Gastroesophageal sphincter (tissue), 4 donors: ENCODE data around the gene MBOAT1. TPM values are rescaled to one million over a fixed set of nuclear protein-coding genes. Genes with fewer than 3 reads are reported as not detected.

ENCODE experiments used
- ATAC-seq: fragments of 150-250 bp; one replicate; pipeline ENCODE4 v1.9.1; 2016; ENCODE audit warnings: mild to moderate bottlenecking, moderate library complexity
- H3K27ac ChIP-seq, 4 donors: fragments of 200-600 bp; sonication (generic) in 3 of 4; 1 replicate in 3 of 4; 2 replicates in 1 of 4; pipeline ENCODE4 v1.5.1; 2016 to 2019
- H3K27me3 ChIP-seq: fragments of 200-600 bp; sonication (generic); one replicate; pipeline ENCODE4 v1.5.1; 2019
- H3K36me3 ChIP-seq, 2 donors: fragments of 200-600 bp; sonication (generic); one replicate each; pipeline ENCODE4 v1.5.1; 2019; ENCODE audit warnings: control low read depth in 1 of 2
- H3K4me1 ChIP-seq, 3 donors: fragments of 200-600 bp; sonication (generic); 1 replicate in 2 of 3; 2 replicates in 1 of 3; pipeline ENCODE4 v1.5.1; 2016 to 2019; ENCODE audit warnings: control low read depth in 2 of 3
- H3K4me3 ChIP-seq, 2 donors: fragments of 200-600 bp; sonication (generic); one replicate each; pipeline ENCODE4 v1.5.1; 2019; ENCODE audit warnings: mild to moderate bottlenecking in 1 of 2, moderate library complexity in 1 of 2
- H3K9me3 ChIP-seq, 3 donors: fragments of 200-600 bp; sonication (generic); one replicate each; pipeline ENCODE4 v1.5.1; 2017 to 2019; ENCODE audit warnings: control low read depth in 2 of 3
- EP300 ChIP-seq: sonication (generic); formaldehyde crosslinking; IDR thresholded peaks from one replicate; pipeline ENCODE4 v1.6.1; 2017; ENCODE audit warnings: antibody characterized with exemption, mild to moderate bottlenecking
- POLR2A ChIP-seq, 2 donors: fragments of 450-650 bp; IDR thresholded peaks; one replicate each; pipeline ENCODE4 v1.6.1; 2017; ENCODE audit warnings: antibody characterized with exemption in 2 of 2, mild to moderate bottlenecking in 2 of 2, moderate library complexity in 1 of 2
- POLR2AphosphoS5 ChIP-seq: sonication (generic); formaldehyde crosslinking; IDR thresholded peaks from one replicate; pipeline ENCODE4 v1.6.1; 2017; ENCODE audit warnings: antibody characterized with exemption
- WGBS, 2 donors: methylation state at CpG; one replicate each; pipeline ENCODE4 v1.1.5; 2018; ENCODE audit warnings: low coverage in 1 of 2; 5-methylcytosine and 5-hydroxymethylcytosine counted together
- total RNA-seq, 4 donors: library from RNA; depleted of rRNA; stranded (reverse); fragments of >200 nt; gene quantifications; one replicate each; pipeline ENCODE4 v1.1.0, GENCODE V29; 2016
- TF ChIP-seq, protein P1 (sequence below), 4 experiments: fragments of 200-600 bp in 2 of 4; fragments of 450-650 bp in 2 of 4; sonication (generic) in 1 of 4; IDR thresholded peaks; one replicate each; pipeline ENCODE4 v1.5.1; 2017 to 2019; ENCODE audit warnings: antibody characterized with exemption in 4 of 4, mild to moderate bottlenecking in 2 of 4, moderate library complexity in 2 of 4

The MBOAT1 gene
- total RNA-seq, 4 donors from 2014 or later = 2.6 to 11.8 (median 4.4) TPM

DNA sequence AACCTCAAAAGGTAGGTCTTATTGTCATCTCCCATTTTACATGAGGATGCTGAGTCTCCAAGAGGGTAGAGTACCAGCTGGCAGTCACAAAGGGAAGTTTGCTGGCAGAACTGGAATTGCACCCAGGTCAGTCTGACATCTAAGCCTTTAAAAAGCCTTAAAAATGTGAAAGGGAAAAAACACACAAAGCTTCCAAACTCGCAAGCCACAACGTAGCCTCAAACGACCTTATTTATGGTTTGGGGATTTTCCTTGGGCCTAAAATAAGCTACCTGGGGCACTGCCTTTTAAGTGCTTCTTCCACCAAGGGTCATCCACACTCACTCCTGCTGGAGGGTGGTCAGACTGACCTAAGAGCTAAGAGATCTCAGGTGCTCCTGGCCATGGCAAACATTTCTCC, 2.1 kb downstream of the MBOAT1 start:
- TF ChIP-seq, protein P1, sequence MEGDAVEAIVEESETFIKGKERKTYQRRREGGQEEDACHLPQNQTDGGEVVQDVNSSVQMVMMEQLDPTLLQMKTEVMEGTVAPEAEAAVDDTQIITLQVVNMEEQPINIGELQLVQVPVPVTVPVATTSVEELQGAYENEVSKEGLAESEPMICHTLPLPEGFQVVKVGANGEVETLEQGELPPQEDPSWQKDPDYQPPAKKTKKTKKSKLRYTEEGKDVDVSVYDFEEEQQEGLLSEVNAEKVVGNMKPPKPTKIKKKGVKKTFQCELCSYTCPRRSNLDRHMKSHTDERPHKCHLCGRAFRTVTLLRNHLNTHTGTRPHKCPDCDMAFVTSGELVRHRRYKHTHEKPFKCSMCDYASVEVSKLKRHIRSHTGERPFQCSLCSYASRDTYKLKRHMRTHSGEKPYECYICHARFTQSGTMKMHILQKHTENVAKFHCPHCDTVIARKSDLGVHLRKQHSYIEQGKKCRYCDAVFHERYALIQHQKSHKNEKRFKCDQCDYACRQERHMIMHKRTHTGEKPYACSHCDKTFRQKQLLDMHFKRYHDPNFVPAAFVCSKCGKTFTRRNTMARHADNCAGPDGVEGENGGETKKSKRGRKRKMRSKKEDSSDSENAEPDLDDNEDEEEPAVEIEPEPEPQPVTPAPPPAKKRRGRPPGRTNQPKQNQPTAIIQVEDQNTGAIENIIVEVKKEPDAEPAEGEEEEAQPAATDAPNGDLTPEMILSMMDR (IDR thresholded peaks at IDR 0.05) = no peak
- TF ChIP-seq POLR2A (IDR thresholded peaks at IDR 0.05) = no peak
- no peak for TF ChIP-seq EP300
- peak overlapping the region in 1 of 2 donors; percentile 76 for H3K4me3 ChIP-seq
- no peaks in the 10 kb centered on the region for H3K27me3 ChIP-seq
- ATAC-seq = no peak
- H3K27ac ChIP-seq = peak overlapping the region; percentile 16 to 93 (median 92)
- H3K9me3 ChIP-seq = no peaks in the 10 kb centered on the region
- no peaks in the 10 kb centered on the region for H3K36me3 ChIP-seq
- peaks cover 3 to 73% (median 10%) of the 10 kb centered on the region in 3 donors for H3K4me1 ChIP-seq
- WGBS, 2 donors = 52 to 66% methylated on average over 3 of the region's 3 CpGs

DNA sequence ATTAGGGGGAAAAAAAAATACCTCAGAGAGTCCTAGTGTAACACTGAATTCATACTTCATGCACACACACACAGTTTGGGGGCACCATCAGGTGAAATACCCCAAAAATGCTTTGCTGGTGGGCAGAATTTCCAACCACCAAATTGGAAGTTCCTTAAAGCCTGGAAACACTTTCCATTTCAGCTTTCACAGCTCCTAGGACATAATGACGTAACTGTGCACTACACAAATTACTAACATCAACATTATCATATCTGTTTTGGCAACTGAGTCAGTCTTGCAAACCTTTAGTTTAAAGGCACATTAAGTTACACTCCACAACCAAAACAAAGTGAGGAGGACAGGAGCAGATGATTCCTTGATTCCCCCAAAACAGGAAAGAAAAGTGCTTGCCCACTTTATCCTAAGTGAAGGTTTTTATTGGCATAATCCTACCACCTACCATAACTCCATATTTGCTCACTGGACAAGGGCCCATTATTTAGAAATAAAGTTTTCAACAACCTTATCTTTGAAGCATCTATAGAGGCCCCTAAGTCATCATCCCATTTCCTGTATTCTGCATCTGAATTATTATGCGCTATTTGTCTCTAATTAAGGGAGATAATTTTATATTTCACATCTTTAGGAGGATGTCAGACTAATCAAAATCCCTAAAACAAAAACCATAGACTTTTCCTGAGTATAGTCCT, 3.4 kb downstream of the MBOAT1 start:
- peak overlapping the region in 2 of 4 donors; percentile 92 to 93 for H3K27ac ChIP-seq
- H3K4me1 ChIP-seq = peaks cover 3 to 85% (median 19%) of the 10 kb centered on the region in 3 donors

DNA sequence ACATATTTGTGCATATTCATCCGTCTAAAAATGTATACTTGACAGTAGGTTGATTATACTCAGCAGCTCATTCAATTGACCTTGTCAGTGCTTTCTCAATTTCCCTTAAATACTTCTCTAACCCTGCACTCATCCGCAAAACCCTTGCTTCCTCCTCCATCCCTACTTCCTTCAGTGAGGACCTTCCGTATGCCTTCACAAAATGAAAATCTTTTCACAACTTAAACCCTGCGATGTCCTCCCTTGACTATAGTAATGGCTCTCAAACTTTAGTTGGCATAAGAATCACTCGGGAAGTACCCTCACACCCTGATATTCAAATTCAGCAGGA, 5.2 kb downstream of the MBOAT1 start:
- TF ChIP-seq EP300 = no peak
- TF ChIP-seq, protein P1 (IDR thresholded peaks at IDR 0.05) = no peak
- TF ChIP-seq POLR2AphosphoS5 = no peak
- TF ChIP-seq POLR2A (IDR thresholded peaks at IDR 0.05) = no peak
- WGBS, 2 donors = 81 to 86% methylated on average over 4 to 5 of the region's 5 CpGs
- no peaks in the 10 kb centered on the region for H3K36me3 ChIP-seq
- no peaks in the 10 kb centered on the region for H3K9me3 ChIP-seq
- H3K27ac ChIP-seq = no peak overlapping the region
- no peak overlapping the region for H3K4me3 ChIP-seq
- peaks cover 0 to 92% (median 21%) of the 10 kb centered on the region in 3 donors for H3K4me1 ChIP-seq
- ATAC-seq = no peak
- no peaks in the 10 kb centered on the region for H3K27me3 ChIP-seq

More for the DNA sequence above, 3.4 kb downstream of the MBOAT1 start:
- WGBS, 2 donors = 50 to 62% methylated on average over 2 of the region's 2 CpGs
- Histone ChIP-seq H3K9me3 (no peaks in the 10 kb centered on the region), H3K36me3 (no peaks in the 10 kb centered on the region), H3K4me3 (no peak overlapping the region), H3K27me3 (no peaks in the 10 kb centered on the region)
- ATAC-seq = no peak
- no peak for TF ChIP-seq POLR2AphosphoS5
- TF ChIP-seq, protein P1 (IDR thresholded peaks at IDR 0.05) = no peak

DNA sequence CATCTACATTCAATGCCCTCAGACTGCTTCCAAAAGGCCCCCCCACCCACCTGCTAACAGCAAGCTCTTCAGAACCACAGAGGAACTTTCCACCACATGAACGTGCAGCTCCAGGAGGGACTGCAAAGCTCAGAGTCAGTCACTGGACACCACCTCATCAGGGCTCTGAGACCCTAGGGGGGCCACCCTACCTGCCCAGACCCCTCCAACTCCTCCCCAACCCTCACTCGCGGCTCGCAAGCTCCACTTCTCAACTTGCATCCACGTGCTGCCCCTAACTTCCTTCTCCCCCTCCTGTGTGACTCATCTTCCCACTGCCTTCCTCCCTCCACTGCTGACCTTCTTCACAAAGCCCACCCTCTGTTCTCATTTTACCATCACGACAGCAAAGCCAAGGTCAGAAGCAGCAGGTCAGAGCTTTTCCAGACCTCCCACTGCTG, 6.5 kb downstream of the MBOAT1 start:
- Histone ChIP-seq H3K36me3 (no peaks in the 10 kb centered on the region), H3K27ac (peak overlapping the region in 1 of 4 donors; percentile 8), H3K4me1 (peaks cover 0 to 98% (median 28%) of the 10 kb centered on the region in 3 donors), H3K4me3 (no peak overlapping the region), H3K9me3 (no peaks in the 10 kb centered on the region), H3K27me3 (no peaks in the 10 kb centered on the region)
- no peak for TF ChIP-seq POLR2AphosphoS5
- TF ChIP-seq POLR2A (IDR thresholded peaks at IDR 0.05) = no peak
- TF ChIP-seq EP300 = no peak
- TF ChIP-seq, protein P1 (IDR thresholded peaks at IDR 0.05) = no peak
- ATAC-seq = no peak
- 62 to 69% methylated on average over 5 to 6 of the region's 6 CpGs for WGBS, 2 donors

DNA sequence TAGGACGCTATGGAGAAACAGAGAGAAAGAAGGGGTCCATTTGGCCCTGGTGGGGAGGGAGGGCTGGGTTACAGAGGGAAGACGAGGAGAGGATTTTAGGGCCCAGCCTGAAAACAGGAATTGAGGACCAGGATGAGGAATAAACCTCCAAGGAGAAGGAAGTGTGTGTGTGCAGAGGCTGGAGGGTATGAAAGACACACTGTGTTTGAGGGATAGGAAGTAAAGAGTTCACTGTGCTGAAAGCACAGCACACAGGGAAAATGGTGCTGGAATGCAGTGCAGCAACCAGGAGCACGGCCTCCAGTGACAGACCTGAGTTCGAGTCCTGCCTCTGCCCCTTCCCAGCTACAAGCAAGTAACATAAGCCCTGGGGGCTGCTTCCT, 7.8 kb downstream of the MBOAT1 start:
- no peak for ATAC-seq
- TF ChIP-seq EP300 = no peak
- no peak for TF ChIP-seq POLR2AphosphoS5
- no peak overlapping the region for H3K4me3 ChIP-seq
- H3K27ac ChIP-seq = peak overlapping the region in 3 of 4 donors; percentile 42 to 65 (median 49)
- H3K36me3 ChIP-seq = no peaks in the 10 kb centered on the region
- no peaks in the 10 kb centered on the region for H3K27me3 ChIP-seq
- no peaks in the 10 kb centered on the region for H3K9me3 ChIP-seq
- 88 to 91% methylated on average over 4 of the region's 4 CpGs for WGBS, 2 donors
- peaks cover 0 to 89% (median 25%) of the 10 kb centered on the region in 3 donors for H3K4me1 ChIP-seq
